HEK293 (cell line): Measurements from ENCODE around the gene SH3GL1.

Experiments
- CTCF ChIP-seq: fragments of 450-650 bp; formaldehyde crosslinking; IDR thresholded peaks from 2 replicates; pipeline ENCODE4 v1.5.1; 2016; ENCODE audit warnings: missing biosample characterization, missing genetic modification characterization
- ZNF311 ChIP-seq: fragments of 450-650 bp; formaldehyde crosslinking; IDR thresholded peaks from 2 replicates; pipeline ENCODE4 v1.5.1; 2017; ENCODE audit warnings: missing biosample characterization, missing genetic modification characterization, borderline replicate concordance
- ZNF473 ChIP-seq: fragments of 450-650 bp; formaldehyde crosslinking; IDR thresholded peaks from 2 replicates; pipeline ENCODE4 v1.5.1; 2017; ENCODE audit warnings: missing biosample characterization, missing genetic modification characterization
- ZNF660 ChIP-seq: fragments of 450-650 bp; IDR thresholded peaks from 2 replicates; pipeline ENCODE4 v1.5.1; 2018; ENCODE audit warnings: missing biosample characterization, mild to moderate bottlenecking, missing genetic modification characterization

- TF ChIP-seq CTCF (tag by site-specific recombination) = no peak
- no peak for TF ChIP-seq ZNF311
- no peak for TF ChIP-seq ZNF473 (tag by site-specific recombination)
- no peak for TF ChIP-seq ZNF660 (tag by site-specific recombination)
Measured at GRCh38 chr19:4406626-4407025, 6.3 kb upstream of the SH3GL1 start.
